Measurements from ENCODE around the gene ZNF283.

The ZNF283 gene

DNA sequence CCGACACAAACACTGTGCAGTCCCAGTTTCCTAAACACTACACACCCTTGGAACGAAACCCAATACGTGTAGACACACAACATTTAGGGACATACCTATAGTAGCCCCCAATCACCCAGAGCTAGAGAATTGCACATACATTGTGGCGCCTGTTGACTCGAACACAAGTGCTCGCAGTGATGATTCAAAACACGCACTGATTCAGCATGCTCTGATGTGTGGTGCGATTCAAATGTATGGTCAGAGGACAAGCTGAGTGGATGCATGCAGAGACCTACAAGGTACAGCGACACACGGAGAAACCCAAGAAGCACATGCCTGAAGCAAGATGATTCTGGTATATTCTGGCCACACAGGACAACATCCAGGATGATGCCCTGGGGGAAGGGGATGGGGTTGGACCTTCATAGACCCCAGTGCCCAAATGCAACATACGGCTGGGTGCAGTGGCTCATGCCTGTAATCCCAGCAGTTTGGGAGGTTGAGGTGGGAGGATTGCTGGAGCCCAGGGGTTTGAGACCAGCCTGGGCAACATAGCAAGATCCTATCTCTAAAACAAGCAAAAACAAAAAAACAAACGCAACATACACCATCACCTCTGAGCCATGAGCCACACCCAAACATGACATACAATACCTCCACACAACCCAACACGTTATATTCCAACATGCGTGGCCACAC lies 45.4 kb upstream of the ZNF283 start:
- POLR2A ChIA-PET, result no interaction called here
- no peak for DNase-seq (ENCODE audit: extremely low spot score)
- TF ChIP-seq, protein P1, sequence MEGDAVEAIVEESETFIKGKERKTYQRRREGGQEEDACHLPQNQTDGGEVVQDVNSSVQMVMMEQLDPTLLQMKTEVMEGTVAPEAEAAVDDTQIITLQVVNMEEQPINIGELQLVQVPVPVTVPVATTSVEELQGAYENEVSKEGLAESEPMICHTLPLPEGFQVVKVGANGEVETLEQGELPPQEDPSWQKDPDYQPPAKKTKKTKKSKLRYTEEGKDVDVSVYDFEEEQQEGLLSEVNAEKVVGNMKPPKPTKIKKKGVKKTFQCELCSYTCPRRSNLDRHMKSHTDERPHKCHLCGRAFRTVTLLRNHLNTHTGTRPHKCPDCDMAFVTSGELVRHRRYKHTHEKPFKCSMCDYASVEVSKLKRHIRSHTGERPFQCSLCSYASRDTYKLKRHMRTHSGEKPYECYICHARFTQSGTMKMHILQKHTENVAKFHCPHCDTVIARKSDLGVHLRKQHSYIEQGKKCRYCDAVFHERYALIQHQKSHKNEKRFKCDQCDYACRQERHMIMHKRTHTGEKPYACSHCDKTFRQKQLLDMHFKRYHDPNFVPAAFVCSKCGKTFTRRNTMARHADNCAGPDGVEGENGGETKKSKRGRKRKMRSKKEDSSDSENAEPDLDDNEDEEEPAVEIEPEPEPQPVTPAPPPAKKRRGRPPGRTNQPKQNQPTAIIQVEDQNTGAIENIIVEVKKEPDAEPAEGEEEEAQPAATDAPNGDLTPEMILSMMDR (IDR thresholded peaks at IDR 0.05; ENCODE audit: control extremely low read depth, extremely low read depth, low read depth, missing control alignments), result no peak
- CTCF ChIA-PET, result interaction anchor here (0.8 to 9.6 kb wide), 3 partner anchors 21 to 36 kb away, joined by 3 to 234 read pairs (median 6); partner anchors contain the start of gene SMG9

DNA sequence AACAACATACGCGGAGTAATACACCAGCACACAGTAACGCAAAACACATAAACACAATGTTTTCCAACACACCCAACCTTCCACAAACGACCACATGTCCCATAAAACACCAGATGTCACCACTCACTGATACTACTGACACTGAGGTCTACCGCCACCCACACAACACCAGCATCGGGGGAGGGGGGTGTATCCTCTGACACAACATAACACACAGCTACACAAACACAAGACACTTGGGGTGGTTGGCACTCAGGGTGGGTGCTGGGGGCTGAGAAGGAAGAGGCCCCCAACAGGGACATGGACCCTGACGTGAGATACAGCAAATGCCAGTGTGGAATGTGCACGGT lies 44.8 kb upstream of the ZNF283 start:
- no peak for DNase-seq (ENCODE audit: extremely low spot score)
- TF ChIP-seq, protein P1 (IDR thresholded peaks at IDR 0.05; ENCODE audit: control extremely low read depth, extremely low read depth, low read depth, missing control alignments), result no peak
- CTCF ChIA-PET, result interaction anchor here (1.0 to 9.6 kb wide), 2 partner anchors 21 to 37 kb away, joined by 6 to 234 read pairs; partner anchors contain the start of gene SMG9
- POLR2A ChIA-PET, result no interaction called here

DNA sequence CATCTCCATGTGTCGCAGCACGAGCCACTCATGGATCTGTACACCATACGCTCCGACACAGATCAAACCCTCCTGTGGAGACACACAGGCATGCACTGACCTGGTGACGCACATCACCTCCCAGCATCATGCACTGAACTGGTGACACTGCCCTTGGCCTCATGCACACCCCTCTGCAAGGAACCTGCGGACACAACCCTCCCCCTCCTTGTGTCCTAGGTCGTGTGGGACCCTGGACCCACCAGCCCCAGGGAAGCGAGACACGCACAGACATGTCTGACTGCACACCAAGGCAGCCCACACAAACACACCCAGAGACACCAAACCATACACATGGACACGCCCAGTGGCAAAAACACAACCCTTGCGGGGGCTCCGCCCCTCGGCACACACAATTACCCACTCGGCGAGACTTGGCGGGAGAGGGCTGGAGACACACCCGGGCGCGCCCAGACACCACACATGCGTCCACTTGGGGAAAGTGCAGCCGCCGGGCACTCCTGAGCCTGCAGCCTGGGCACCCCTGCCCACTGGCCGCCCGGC lies 44.4 kb upstream of the ZNF283 start:
- CTCF ChIA-PET, result interaction anchor here (1.0 to 9.6 kb wide), 2 partner anchors 22 to 37 kb away, joined by 6 to 234 read pairs; partner anchors contain the start of gene SMG9
- TF ChIP-seq, protein P1 (IDR thresholded peaks at IDR 0.05; ENCODE audit: control extremely low read depth, extremely low read depth, low read depth, missing control alignments), result no peak
- POLR2A ChIA-PET, result no interaction called here
- no peak for DNase-seq (ENCODE audit: extremely low spot score)

DNA sequence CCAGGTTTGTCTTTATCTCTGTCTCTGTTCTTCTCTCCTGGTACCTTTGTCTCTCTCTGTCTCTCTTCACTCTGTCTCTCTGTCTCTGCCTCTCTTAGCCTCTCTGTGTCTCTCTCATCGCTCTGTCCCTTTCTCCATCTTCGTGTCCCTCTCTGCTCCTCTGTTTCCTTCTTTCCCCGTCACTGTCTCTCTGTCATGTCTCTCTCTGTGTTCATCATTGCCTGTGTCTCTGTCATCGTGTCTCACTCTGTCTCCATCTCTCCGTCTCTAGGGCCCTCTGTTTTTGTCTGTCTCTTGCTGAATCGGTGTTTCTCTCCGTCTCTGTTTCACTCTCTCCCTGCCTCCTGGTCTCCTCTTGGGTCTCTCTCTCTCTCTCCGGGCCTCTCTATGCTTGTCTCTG lies 43.5 kb upstream of the ZNF283 start:
- TF ChIP-seq, protein P1 (IDR thresholded peaks at IDR 0.05; ENCODE audit: control extremely low read depth, extremely low read depth, low read depth, missing control alignments), result no peak
- CTCF ChIA-PET, result interaction anchor here (4.8 kb wide), 1 partner anchor 16 kb away, joined by 40 read pairs; no protein-coding TSS in a partner anchor
- POLR2A ChIA-PET, result no interaction called here
- no peak for DNase-seq (ENCODE audit: extremely low spot score)

DNA sequence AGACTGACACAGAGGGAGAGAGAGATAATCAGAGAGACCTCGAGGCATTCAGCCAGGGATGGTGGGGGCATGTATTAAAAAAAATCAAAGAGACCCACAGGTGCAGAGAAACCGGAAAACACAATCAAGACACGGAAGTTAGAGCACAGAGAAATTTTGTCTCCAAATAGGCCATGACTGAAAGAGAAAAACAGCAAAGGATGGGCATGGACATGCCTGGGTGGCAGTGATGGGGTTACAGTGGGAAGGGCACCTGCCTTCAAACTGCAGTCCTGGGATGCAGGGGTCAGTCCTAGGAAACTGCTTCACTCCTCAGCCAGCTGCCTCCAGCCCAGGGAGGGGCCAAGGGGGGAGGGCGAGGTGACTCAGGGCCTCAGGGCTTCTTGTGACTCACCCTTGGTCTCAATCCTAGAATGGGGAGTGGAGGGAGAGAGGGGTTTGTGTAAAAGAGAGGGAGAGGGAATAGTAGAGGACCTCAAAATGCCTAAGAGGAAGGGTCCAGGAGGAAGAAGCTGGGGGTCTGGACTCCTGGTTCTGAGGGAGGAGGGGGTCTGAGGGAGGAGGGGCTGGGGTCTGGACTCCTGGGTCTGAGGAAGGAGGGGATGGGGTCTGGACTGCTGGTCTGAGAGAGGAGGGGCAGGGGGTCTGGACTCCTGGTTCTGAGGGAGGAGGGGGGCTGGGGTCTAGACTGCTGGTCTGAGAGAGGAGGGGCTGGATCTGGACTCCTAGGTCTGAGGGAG lies 42.7 kb upstream of the ZNF283 start:
- TF ChIP-seq, protein P1 (IDR thresholded peaks at IDR 0.05; ENCODE audit: control extremely low read depth, extremely low read depth, low read depth, missing control alignments), result no peak
- CTCF ChIA-PET, result interaction anchor here (0.6 to 4.8 kb wide), 15 partner anchors 10 to 116 kb away, joined by 3 to 40 read pairs (median 7); no protein-coding TSS in a partner anchor
- POLR2A ChIA-PET, result no interaction called here
- DNase-seq (ENCODE audit: extremely low spot score), result peak; percentile 44

DNA sequence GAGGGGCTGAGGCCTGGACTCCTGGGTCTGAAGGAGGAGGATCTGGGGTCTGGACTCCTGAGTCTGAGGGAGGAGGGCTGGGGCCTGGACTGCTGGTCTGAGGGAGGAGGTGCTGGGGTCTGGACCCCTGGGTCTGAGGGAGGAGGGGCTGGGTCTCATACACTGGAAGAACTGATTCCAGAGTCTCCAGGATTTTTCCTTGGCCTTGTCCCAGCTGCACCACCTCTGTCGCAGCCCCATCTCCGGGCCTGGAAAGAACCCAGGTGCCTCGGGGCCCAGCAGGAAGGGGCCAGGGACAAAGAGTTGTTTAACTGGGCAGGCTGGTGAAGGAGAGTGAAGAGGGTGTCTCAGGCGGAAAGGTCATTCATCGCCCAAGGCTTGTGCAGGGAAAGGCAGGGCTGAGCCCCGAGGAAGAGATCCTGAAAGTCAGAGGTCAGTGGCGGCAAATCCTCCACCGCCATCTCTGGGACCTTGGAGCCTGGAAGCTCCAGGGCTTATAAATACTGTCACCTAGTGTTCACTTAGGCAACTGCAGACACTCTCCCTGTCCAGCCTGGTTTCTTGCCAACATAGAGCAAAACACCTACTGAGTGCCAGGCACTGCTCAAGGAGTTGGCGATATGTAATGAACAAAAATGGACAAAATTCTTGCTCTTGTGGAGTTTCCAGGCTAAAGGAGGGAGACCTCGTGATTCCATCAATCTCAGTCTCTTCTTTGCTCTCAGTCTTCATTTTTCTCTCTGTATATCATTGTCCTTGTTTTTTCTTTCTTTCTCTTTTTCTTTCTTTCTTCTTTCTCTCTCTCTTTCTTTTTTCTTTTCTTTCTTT lies 41.9 kb upstream of the ZNF283 start:
- TF ChIP-seq, protein P1 (IDR thresholded peaks at IDR 0.05; ENCODE audit: control extremely low read depth, extremely low read depth, low read depth, missing control alignments), result peak; percentile 92
- peak; percentile 71 for DNase-seq (ENCODE audit: extremely low spot score)
- CTCF ChIA-PET, result interaction anchor here (0.6 to 4.8 kb wide), 15 partner anchors 10 to 117 kb away, joined by 3 to 40 read pairs (median 7); no protein-coding TSS in a partner anchor
- POLR2A ChIA-PET, result no interaction called here
